ENCODE data around the gene IBTK.

- TF ChIP-seq, protein P1, sequence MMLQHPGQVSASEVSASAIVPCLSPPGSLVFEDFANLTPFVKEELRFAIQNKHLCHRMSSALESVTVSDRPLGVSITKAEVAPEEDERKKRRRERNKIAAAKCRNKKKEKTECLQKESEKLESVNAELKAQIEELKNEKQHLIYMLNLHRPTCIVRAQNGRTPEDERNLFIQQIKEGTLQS (IDR thresholded peaks at IDR 0.05), result no peak
- TF ChIP-seq POLR2AphosphoS5 (IDR thresholded peaks at IDR 0.05; ENCODE audit: low read depth, low read length) (no peak), CBX3 (IDR thresholded peaks at IDR 0.05; ENCODE audit: low read depth) (no peak), POLR2A (IDR thresholded peaks at IDR 0.05; ENCODE audit: borderline replicate concordance, extremely low read depth, insufficient read depth, insufficient read length) (no peak), ZNF274 (IDR thresholded peaks at IDR 0.05; ENCODE audit: low read depth, low read length) (no peak), SRF (IDR thresholded peaks at IDR 0.05; ENCODE audit: low read depth) (no peak), SIN3A (IDR thresholded peaks at IDR 0.05; ENCODE audit: low read depth) (0 out of 2 replicates have a peak, but pooled peaks have one; percentile 28), ELF1 (IDR thresholded peaks at IDR 0.05; ENCODE audit: borderline replicate concordance, low read depth) (no peak)
- TF ChIP-seq, protein P2, sequence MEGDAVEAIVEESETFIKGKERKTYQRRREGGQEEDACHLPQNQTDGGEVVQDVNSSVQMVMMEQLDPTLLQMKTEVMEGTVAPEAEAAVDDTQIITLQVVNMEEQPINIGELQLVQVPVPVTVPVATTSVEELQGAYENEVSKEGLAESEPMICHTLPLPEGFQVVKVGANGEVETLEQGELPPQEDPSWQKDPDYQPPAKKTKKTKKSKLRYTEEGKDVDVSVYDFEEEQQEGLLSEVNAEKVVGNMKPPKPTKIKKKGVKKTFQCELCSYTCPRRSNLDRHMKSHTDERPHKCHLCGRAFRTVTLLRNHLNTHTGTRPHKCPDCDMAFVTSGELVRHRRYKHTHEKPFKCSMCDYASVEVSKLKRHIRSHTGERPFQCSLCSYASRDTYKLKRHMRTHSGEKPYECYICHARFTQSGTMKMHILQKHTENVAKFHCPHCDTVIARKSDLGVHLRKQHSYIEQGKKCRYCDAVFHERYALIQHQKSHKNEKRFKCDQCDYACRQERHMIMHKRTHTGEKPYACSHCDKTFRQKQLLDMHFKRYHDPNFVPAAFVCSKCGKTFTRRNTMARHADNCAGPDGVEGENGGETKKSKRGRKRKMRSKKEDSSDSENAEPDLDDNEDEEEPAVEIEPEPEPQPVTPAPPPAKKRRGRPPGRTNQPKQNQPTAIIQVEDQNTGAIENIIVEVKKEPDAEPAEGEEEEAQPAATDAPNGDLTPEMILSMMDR (IDR thresholded peaks at IDR 0.05 in 2 of 3, conservative IDR thresholded peaks at IDR 0.05 in 1 of 3; ENCODE audit: borderline replicate concordance in 1 of 3, insufficient read depth in 1 of 3, low read depth in 2 of 3, low read length in 2 of 3), result no peak
Measured at GRCh38 chr6:82260997-82261732, 13.6 kb upstream of the IBTK start.

All from HCT116 (cell line).